HG02973 (cell line): ENCODE results near the gene NEURL1B.

Experiments used
- ATAC-seq: cut with Tn5 transposase; IDR thresholded peaks from one replicate; pipeline ENCODE4 v1.9.1; 2021; ENCODE audit warnings: moderate library complexity; ENCODE audit not compliant: unreplicated experiment

NEURL1B gene

DNA sequence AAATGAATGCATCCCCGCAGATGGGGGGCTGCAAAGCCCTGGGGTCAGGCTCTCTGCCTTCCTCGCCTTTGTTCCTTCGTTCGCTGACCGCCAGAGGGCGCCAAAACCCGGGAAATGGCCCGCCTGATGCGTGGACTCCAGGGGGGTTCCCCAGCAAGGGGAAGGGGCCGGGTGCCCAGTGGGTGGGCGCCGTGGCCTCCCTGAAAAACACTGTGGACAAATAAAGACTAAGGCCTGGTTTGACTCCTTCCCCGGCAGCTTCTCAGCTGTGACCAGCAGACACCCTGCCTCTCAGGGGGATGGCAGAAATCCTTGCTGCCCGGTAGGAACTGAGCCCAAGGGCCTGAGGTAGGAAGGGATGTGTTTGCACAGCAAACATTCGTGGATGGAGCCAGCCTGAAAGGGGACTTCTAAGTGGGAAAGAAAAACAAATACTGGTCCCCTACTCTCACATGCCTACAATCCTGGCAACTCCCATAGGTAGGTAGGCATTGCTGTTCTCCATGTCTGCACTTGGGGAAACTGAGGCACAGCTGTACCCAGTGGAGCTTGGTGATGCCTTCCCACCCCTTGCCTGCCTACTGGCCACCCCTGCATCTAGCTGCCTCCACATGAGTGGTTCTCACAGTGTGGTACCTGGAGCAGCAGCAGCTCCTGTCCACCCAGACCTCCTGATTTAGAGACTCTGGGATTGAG is 72.2 kb downstream of the NEURL1B start:
- ATAC-seq, result no peak

DNA sequence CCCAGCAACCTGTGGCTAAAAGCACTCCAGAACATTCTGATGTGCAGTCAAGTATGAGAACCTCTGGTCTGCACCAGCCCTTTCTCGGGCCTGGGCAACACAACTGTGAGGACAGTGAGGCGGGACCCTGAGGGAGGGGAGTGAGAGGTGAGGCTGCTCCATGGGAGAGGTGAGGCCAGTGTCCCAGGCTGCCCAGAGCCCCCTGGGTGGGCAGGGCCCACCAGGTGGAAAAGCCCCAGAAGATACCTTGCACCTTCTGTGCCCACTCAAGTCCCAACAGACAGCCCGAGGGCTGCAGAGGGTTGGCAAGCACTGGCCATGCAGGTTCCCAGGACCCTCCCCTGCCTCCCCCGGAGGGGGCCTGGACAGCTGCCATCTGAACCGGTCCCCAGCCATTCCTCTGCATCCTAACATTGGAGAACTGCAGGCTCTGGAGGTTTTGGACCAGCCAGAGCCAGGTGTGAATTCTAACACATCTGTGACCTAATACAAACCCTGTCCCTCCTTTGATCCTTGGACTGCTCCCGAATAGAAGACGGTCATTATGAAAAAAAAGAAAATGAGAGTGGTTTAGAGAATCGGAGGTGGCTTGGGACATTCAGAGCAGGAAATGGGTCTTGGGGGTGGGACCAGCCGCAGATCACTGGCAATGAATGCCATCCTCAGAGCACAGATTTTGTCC is 72.9 kb downstream of the NEURL1B start:
- no peak for ATAC-seq

DNA sequence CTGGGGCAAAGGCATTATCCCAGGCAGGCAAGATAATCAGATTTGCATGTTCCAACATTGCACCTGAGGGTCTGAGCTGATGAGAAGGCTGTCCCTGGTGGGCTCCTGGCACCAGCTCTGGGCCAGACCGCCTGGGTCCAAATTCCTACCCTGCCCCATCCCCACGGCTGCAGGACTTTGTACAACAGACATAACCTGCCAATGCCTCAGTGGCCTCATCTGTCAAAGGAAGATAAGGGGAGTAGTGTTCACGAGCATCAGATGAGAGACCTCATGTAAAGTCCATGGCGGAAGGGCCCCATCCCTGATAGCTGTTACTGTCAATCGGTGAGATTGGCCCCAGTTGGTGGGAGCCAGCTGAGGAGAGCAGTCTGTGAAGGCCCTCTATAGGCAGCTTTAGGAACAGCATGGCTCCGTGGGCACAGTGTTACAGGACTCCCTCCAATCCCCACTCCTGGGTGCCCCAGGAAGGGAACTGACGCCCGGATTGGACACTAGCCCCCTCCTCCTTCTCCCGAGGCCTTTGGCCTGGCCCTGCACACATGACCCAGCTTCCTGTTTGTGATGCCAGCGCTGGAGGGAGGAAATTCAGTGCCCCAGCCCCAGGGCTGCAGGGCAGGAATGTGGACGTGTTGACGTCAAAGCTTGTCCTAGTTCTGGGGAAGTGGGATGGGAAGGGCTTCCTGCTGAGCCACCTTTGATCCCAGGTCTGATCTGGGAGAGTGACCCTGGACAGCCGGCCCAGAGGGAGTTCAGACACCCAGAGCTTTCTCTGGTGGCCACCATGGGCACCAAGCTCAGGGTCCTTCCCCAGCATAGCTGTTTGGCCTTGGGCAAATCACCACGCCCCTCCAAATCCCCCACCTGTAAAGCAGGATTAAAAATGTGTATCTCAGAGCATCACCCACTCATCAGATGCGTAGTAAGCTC is 73.7 kb downstream of the NEURL1B start:
- peak; percentile 77 for ATAC-seq

DNA sequence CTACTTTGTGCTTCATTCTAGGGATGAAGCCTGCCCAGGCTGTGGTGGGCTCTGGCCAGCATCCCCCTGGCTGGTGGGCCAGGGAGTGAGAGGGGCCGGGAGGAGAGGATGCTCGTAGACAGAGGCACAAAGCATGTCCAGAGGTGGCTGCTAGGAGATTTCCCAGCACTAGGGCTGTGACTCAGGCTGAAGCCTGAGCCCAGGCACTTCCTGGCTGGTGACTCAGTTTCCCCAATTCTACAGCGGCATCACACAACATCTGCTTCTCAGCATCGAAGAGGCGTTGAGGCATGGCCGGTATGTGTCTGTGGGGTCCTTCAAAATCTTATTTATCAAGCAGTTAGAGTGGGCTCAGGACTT is 74.3 kb downstream of the NEURL1B start:
- no peak for ATAC-seq

DNA sequence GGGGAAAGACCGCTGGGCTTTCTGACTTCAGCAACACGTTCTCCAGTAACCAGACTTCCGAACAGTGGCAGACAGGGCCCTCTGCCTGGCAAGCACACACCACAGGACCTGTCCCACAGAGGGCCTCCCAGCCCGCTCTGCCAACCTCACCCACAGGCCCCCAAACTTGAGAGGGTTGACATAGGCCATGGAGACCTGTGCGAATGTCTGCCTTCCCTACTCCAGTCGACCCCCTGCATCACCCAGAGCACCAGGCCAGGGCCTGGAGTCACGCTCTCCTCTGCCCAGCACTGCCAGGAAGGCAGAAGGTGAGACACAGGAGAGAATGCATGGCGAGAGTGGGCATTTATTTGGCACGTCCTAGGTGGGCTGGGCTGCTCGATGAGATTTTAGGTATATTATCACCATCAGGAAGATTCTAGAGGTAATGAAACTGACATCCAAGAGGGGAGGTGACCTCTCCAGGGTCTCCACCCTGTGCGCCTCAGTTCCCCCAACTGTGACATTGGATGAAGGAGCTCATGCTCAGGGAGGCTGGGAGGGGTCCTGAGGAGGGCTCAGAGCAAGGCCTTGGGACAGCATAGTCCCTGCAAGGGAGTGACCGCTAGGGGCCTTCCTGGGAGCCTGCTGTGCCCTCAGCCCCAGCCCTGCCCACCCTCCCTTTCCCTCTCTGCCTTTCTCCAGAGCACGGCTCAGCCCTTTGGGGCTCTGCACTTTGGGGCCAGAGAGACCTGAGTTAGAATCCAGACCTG is 75.0 kb downstream of the NEURL1B start:
- ATAC-seq, result no peak

DNA sequence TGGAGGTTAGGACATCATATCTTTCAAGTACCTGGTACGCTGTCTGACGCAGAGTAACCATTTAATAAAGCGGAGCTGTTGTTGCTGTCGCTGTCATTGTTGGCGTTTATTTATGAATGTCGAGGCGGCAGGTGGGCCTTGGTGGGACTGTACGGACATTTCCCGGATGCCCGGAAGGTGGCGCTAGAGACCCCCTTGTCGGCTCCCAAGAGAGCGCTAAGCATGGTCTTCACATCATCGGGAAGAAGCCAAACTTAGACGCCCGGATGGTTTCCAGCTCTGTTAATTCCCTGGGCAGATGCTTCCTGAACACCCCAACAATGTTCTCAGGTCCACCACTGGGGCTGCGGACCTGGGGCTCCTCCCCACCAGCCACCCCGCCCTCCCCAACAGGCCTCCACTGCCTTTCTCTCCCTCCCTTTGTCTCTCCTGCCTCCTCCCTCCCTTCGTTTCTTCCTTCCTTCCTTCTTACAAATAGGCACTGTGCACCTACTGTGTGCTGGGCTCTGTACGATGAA is 75.8 kb downstream of the NEURL1B start:
- no peak for ATAC-seq

DNA sequence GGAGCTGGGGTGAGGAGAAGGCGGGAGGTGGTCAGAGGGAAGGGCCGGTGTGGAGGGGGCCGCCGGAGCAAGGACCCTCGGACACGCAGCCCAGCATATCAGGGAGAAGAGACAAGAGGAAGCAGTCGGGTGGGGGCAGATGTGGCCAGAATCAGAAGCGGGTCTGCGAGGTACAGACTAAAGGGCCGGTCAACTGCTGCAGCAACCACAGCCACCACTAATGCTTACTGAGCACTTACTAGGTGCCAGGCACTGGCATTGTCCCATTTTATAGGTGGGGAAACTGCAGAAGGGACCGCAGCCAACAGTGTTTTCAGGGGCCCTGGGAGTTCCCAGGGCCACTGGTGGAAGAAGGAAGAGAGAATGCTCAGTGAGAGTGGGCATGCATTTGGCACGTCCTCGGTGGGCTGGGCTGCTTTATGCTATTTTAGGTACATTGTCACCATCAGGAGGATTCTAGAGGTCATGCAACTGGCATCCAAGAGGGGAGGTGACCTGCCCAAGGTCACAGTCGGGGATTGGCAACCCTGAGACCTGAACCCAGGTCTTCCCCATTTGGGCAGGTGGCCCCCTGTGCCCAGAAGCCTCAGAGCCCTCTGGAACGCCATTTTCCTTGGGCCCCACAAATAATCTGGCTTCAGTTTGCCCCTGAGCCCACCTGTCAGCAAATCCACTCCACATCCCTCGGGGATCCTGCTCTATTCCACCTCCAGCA is 76.6 kb downstream of the NEURL1B start:
- no peak for ATAC-seq

DNA sequence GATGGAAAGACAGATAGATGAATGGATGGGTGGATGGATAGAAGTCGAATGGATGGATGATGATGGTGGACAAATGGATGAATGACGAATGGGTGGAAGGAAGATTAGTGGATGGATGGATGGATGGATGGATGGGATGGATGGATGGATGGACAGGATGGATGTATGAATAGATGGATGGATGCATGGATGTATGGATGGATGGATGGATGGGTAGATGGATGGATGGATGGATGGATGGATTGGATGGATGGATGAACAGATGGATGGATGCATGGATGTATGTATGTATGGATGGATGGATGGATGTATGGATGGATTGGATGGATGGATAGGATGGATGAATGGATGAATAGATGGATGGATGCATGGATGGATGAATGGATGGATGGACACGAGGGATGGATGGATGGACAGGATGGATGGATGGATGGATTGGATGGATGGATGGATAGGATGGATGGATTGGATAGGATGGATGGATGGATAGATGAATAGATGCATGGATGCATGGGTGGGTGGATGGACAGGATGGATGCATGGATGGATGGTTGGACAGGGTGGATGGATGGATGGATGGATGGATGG is 77.6 kb downstream of the NEURL1B start:
- ATAC-seq, result no peak

DNA sequence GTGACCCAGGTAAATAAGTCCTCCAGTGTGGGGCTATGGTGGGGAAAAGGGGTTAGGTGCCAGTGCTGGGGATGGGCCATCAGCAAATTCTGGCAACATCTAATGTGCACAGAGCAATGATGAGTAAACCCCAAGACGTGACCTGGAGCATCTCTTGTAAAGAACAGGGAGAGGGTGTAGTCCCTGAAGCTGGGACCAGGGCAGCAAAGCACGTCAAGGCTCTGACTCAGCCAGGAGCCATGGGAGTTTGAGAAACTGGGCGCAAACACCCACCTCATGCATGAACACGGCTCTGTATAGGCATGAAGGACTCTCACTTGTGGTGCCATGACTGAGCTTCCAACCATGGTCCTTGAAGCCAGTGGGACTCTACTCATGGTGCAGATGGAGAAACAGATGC is 78.1 kb downstream of the NEURL1B start:
- ATAC-seq, result no peak

DNA sequence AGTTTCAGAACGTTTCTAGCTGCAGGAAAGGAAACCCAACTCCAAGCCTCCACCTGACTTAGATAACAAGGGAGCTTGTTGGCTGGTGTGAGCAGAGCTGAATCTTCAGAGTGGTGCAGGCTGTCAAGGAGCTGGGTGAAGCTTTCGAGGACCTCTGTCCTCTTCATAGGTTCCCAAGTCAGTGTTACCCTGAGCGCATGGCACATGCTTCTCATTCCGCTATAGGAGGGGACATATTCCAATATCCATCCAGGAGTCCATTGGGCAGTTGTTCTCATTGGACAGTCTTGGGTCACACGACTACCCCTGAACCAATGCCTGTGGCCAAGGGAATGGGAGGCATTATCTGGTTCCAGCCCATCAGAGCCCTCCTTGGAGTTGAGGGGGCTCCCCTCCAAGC is 79.6 kb downstream of the NEURL1B start:
- no peak for ATAC-seq

DNA sequence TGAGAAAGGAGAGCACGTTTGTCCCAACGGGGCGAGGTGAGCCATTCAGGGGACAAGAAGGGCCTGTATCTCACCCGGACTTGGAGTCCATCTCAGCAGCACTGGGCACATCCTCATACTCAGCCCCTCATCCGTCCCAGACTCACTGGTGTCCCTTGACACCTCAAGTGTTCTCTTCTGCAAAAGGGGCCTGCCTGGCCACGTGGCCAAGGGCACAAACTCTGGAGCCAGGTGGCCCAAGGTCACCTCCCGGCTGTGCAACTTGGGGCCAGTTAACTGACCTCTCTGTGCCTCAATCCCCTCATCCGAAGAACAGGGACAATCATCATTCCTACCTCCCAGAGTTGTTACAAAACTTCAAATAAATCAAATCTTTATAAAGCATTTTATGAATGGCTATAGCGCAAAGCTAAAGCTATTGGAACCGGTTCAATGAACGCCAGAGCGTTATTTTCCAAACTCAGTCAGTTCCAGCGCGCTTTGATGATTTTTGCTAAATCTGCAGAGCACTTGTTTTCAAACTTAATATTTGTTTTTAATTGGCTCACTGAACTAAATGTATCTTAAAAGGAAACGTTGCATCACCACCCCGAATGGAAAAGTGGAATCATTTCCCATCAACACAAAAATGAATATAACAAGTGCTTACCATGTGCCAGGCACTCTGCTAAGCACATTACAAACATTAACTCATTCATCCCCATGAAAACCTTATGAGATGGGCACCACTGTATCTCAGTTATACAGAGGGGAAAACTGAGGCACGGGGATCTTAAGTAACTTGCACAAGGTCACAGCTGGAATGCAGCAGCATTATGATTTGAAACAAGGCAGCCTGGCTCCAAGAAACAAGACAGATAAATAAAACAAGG is 80.6 kb downstream of the NEURL1B start:
- ATAC-seq, result no peak

DNA sequence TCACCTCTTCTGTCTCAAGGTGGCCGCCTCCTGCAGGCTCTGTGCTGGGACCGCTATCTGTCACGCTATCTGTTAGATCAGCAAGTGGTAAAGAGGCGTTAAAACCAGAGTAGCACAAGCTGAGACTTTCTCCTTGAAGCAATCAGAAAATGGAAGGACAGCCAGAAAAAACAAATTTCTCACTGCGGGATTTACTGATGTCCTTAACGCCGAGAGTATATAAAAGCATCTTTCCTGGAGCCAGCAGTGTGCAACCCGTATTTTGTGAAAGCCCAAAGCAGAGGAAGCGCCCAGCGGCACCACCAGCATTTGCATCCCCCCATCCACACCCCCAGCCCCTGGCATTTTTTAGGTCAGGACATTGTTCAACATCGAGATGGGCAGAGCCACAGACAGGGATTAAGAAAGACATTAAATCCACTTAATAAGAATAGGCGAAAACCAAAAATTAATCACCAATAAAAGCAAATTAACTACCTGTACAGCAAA is 81.3 kb downstream of the NEURL1B start:
- ATAC-seq, result no peak

DNA sequence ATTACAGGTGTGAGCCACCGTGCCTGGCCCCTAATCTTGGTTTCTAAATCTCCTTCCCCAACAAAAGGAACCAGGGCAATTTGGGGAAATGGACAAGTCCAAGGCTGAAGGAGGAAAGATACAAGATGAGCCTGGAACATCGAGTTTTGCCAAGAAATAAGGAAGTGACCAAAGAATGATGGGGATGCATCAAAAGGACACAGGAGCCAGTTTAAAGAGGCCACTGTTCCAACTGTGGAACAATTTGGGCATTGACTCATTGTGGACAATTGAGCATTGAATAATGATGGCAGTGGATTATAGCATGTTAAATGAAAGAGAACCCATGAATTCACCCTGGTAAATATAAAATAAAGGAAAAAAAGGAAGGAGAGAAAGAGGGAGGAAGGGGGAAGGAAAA is 82.4 kb downstream of the NEURL1B start:
- no peak for ATAC-seq

DNA sequence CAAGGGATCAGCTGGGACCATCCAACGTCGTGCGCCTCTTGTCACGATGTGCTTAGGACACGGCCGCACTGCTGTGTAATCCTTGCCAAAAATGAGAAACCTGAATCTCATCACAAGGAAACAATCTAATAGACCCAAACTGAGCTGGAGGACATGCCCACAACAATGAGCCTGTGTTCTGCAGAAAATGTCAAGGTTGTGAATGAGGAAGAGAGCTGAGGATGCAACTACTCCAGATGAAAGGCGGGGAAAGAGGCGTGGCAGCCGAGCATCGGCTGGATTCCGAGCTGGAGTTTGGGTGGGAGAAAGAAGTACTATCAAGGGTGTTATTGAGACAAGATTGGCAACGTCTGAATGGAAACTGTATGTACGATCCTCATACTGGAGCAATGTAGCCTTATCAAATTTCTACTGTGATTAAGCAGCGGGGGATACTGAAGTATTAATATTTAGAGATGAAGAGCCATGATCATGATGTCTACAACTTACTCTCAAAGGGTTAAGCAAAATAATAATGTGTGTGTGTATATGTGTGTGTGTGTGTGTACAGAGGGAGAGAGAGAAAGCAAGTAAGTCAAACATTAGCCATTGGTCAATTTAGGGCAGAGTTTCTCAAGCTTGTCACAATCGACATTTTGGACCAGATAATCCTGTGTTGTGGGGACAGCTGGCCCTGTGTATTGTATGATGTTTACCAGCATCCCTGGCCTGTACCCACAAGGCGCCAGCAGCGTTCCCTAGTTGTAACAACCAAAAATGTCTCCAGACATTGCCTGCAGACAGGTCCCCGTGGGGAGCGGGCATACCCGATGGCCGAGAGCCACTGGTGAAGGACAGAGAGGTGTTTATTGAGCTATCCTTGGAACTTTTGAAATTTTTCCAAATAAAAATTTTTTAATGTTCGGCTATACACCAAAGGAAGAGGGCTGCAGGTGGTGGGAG is 83.5 kb downstream of the NEURL1B start:
- no peak for ATAC-seq

DNA sequence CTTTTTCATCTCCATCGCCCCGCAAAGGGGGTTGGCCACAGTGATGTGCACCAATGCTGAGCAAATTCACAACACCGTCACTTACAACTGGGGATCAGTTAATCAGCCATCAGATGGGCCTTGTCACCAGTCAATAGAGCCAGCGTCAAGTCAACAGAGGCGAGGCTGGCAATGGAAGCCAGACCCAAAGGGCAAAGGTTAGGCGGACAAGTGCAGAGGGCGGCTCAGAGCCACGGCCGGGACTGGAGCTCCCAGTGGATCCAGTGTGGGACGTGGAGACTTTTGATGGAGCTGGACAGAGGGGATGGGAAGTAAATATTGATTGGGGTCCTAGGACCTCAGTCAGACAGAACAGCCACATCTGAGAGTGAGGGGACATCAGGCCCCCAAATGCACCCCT is 84.2 kb downstream of the NEURL1B start:
- no peak for ATAC-seq

DNA sequence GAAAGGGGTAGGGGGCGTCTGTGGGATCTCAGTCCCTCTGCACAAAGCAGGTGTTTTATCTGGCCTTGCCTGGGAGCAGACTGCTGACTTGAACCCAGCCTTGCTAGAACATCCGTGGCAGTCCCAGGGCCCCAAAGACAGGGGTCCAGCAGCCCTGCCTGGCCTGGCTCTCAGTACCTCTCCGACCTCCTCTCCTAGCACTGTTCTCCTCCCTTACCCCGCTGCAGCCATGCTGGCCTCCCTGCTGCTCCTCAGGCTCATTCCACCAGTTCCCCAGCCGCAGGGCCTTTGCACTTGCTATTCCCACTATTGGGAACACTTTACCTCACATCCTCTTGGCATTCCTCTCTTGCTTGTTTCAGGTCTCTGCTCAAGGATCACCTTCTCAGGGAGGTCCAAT is 84.7 kb downstream of the NEURL1B start:
- ATAC-seq, result no peak

DNA sequence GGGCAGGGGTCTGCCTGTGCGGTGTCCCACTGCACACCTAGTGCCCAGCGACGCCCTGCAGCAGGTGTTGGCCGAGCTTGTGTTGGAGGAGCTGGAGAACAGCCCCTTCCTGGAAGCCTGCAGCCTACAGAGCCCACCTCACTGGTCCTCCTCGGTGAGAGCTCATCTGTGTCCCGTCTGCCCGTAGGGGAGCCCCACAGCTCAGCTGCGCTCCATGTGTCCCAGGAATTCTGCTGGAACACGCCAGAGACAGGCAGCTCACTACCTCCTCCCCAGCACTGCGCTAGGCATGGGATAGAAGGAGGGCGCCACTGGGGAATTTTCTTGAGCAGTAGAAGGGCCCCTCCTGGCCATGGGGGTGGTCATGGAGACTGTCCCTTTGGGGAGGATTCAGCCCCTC is 85.9 kb downstream of the NEURL1B start:
- no peak for ATAC-seq

DNA sequence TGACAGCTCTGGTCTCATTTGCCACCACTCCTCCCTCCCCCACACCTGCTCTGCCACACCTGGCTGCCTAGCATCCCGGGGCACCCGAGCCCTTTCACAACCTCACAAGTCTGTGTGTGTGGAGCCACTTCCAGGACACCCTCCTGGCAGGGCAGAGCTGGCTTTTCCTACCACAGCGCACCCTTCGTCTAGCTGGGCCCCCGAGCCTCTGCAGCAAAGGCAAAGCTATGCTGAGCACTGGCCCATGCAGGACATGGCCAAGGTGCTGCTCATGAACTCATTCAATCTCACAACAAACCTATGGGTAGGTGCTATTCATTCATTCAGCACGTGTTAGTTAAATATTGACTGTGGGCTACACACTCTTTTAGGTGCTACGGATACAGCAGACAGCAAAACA is 86.5 kb downstream of the NEURL1B start:
- ATAC-seq, result no peak
